ENCODE data around the gene SERPINE2.
A peak's percentile ranks its signal among the peaks of the same experiment; 100 is the strongest.

SERPINE2 gene

GRCh38 chr2:224083638-224084037 is 44.6 kb upstream of the SERPINE2 start:
- TF ChIP-seq CTCF (IDR thresholded peaks at IDR 0.05; ENCODE audit: low read depth, low read length, missing control alignments) = no peak
- Histone ChIP-seq H3K27ac (no peak overlapping the region), H3K4me3 (ENCODE audit: low read depth, low read length) (no peak overlapping the region), H3K27me3 (replicated peaks) (no peaks in the 10 kb centered on the region), H3K36me3 (replicated peaks) (no peaks in the 10 kb centered on the region)
- DNase-seq = no peak
- in situ Hi-C loops (cut with HindIII; ENCODE audit: low pct_ligation_motif_present, low sequenced_read_pairs) = no loop called here

GRCh38 chr2:224078656-224079055 is 39.6 kb upstream of the SERPINE2 start:
- in situ Hi-C loops (cut with HindIII; ENCODE audit: low pct_ligation_motif_present, low sequenced_read_pairs) = no loop called here
- no peak for DNase-seq
- Histone ChIP-seq H3K36me3 (replicated peaks) (no peaks in the 10 kb centered on the region), H3K4me3 (ENCODE audit: low read depth, low read length) (no peak overlapping the region), H3K27me3 (replicated peaks) (no peaks in the 10 kb centered on the region), H3K27ac (no peak overlapping the region)
- no peak for TF ChIP-seq CTCF (IDR thresholded peaks at IDR 0.05; ENCODE audit: low read depth, low read length, missing control alignments)

- DNase-seq = peak; percentile 16
These were observed 38.9 kb upstream of the SERPINE2 start for GRCh38 chr2:224077773-224078507.

GRCh38 chr2:224075588-224075987 is 36.5 kb upstream of the SERPINE2 start:
- Histone ChIP-seq H3K36me3 (replicated peaks) (no peaks in the 10 kb centered on the region), H3K4me3 (ENCODE audit: low read depth, low read length) (no peak overlapping the region), H3K27ac (no peak overlapping the region), H3K27me3 (replicated peaks) (no peaks in the 10 kb centered on the region)
- in situ Hi-C loops (cut with HindIII; ENCODE audit: low pct_ligation_motif_present, low sequenced_read_pairs) = no loop called here
- no peak for DNase-seq
- TF ChIP-seq CTCF (IDR thresholded peaks at IDR 0.05; ENCODE audit: low read depth, low read length, missing control alignments) = no peak

More at GRCh38 chr2:224077773-224078507, 38.9 kb upstream of the SERPINE2 start:
- TF ChIP-seq CTCF (IDR thresholded peaks at IDR 0.05; ENCODE audit: low read depth, low read length, missing control alignments) = no peak
- Histone ChIP-seq H3K4me3 (ENCODE audit: low read depth, low read length) (no peak overlapping the region), H3K36me3 (replicated peaks) (no peaks in the 10 kb centered on the region), H3K27me3 (replicated peaks) (no peaks in the 10 kb centered on the region), H3K27ac (no peak overlapping the region)
- in situ Hi-C loops (cut with HindIII; ENCODE audit: low pct_ligation_motif_present, low sequenced_read_pairs) = no loop called here

- Histone ChIP-seq H3K27ac (no peak overlapping the region), H3K4me3 (ENCODE audit: low read depth, low read length) (no peak overlapping the region), H3K36me3 (replicated peaks) (no peaks in the 10 kb centered on the region), H3K27me3 (replicated peaks) (no peaks in the 10 kb centered on the region)
- no peak for TF ChIP-seq CTCF (IDR thresholded peaks at IDR 0.05; ENCODE audit: low read depth, low read length, missing control alignments)
- in situ Hi-C loops (cut with HindIII; ENCODE audit: low pct_ligation_motif_present, low sequenced_read_pairs) = no loop called here
- DNase-seq = no peak
These were observed 34.6 kb upstream of the SERPINE2 start for GRCh38 chr2:224073676-224074075.
